GM19397 (cell line): ENCODE data around the gene TMEM86B.
"Not testable (repeated sequence)": the region's sequence is repeated elsewhere in the genome, so short reads cannot be mapped to it uniquely, and the experiment has no call there.

ENCODE experiments used
- ATAC-seq: cut with Tn5 transposase; IDR thresholded peaks from one replicate; pipeline ENCODE4 v1.9.1; 2021; ENCODE audit warnings: mild to moderate bottlenecking, moderate library complexity; ENCODE audit not compliant: unreplicated experiment

TMEM86B gene

DNA sequence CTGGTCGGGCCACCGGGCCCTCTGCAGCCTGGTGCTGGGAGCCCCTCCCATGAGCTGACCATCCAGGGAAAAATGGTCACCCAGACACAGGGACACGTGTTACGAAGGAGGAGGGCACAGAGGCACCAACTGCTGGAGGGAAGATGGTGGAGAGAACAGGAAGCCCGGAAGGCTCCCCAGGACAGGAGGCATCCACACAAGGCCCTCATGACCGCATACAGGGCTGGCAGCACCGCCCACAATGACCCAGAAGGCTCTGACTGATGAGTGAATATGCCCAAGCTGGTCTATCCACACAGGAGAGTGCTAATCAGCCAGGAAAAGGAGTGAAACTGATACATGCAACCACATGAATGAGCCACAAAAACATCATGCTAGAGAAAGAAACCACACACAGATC is 14.0 kb upstream of the TMEM86B start:
- no peak for ATAC-seq

DNA sequence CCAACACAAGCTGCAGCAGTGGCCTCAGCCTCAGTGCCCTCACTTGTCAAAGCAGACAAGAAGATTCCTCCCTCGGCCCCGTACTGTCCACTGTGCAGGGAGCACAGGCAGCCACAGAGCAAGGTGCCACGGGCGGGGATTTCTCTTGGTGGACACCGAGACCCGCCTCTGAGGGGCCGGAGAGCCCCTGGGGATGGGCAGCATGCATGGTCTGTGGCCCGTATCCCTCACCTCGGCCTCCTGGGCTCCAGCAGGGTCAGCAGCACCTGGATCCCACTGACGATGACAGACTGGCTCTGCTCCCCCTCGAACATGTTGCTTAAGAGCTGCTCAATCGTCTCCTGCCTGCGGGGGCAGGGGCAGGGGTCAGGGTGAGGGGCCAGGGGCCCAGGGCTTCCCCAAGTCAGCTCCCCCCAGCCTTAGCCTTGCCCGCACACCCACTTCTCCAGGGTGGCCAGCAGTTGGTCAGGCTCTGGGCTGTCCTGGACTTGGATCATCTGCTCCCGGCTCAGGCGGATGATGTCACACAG is 13.4 kb upstream of the TMEM86B start:
- no peak for ATAC-seq

DNA sequence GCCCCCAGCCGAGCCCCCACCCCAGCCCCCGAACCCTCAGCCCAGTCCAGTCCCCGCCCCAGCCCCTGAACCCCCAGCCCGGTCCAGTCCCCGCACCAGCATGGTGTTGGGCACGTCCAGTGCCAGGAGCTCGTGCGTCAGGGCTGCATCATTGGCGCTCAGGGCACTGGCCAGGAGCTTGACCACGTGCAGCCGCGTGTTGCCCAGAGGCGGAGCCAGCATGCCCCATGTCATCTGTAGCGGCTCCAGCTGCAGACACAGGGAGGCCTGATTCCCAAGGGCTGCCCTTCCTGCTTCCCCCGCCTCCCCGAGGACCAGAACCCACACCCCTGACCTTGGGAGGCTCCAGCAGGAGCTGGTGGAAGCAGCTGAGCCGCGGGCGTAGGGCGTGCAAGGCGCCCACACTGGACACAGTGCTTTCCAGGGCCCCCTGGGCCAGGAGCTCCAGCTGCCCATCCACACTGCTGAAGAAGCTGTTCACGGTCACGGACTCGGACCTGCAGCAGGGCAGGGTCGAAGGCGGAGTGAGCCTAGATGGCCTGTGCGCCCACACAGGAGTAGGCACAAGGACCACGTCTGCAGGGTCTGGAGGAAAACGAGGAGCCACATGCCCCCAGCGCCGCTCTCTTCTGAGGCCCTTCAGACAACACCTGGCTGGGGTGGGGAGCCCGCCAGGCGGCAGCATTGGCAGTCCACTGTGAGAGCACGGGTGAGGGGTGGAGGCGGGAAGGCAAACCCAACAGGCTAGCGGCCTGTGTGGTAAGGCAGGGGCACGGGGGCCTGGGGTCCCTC is 12.8 kb upstream of the TMEM86B start:
- ATAC-seq: no peak

DNA sequence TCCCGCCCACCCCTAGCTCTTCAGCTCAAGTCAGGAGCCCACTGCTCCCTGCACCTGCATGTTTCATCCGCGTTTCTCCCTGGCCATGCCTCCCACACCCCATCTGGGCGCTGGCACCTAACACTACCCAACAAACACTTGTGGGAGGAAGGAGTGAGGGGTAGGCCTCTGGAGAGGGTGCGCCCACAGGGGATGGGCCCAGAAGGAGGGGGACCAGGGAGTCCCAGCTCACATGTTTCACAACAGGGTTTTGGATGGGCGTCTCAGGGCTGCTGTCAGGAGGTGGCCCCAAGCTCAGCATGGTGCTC is 12.1 kb upstream of the TMEM86B start:
- no peak for ATAC-seq

DNA sequence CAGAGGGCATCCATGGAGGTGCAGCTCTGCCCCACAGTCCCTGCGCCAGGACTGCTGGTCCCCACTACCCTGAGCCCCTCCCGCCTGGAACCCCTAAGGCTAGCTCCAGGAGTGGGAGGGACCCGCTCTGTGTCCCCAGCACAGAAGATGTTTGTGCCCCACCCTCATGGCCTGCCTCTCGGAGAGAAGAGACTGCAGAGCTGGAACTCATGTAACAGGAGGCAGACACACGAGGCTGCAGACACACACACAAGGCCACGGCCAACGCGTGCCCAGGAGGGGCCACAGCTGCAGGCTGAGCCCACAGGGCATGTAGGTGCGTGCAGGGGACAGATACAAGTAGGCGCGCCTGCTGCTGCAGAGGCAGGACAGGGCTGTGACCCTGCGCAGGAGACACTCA is 10.4 kb upstream of the TMEM86B start:
- no peak for ATAC-seq

DNA sequence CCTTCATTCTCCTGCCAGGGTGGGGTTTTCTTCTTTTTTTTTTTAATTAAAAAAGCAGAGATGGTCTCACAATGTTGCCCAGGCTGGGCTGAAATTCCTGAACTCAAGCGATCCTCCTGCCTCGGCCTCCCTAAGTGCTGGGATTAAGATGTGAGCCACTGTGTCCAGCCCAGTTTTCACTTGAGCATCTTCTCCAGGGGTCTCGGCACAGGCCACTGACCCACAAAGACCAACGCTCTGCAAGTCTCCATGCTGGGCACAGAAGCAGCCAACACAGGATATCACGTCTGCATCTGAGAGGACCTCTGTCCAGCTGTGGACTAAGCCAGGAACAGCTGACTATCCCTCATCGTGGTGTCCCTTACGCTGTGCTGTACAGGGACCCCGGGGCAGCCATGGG is 9.5 kb upstream of the TMEM86B start:
- ATAC-seq: no peak

DNA sequence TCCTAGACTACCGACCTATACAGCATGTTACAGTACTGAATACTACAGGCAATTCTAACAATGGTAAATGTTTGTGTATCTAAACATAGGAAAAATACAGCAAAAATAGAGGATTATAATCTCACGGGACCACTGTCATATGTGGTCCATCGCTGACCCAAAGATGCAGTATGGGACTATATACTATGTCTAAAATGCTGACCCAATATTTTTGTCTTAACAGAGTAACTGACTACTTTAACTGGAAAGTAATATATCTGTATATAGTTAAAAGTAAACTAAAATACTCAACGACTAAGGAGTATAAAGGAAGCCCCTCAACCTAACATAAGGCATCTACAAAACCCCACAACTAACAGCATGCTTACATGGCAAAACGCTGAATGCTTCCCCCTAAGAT is 4.4 kb upstream of the TMEM86B start:
- no peak for ATAC-seq

DNA sequence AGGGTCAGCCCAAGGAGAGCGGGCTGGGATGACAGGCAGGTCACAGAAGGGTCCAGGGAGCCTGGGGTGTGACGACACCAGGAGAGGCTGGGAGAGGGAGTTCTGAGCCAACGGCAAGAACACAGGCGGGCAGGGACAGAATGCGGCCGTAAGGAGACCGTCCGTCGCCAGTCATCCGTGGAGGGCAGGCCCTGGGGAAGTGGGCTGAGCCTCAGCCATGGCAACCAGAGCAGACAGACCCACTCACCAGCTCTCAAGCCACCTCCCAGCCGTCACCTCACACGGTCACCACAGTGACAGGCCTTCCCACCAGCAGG is 3.7 kb upstream of the TMEM86B start:
- no peak for ATAC-seq

DNA sequence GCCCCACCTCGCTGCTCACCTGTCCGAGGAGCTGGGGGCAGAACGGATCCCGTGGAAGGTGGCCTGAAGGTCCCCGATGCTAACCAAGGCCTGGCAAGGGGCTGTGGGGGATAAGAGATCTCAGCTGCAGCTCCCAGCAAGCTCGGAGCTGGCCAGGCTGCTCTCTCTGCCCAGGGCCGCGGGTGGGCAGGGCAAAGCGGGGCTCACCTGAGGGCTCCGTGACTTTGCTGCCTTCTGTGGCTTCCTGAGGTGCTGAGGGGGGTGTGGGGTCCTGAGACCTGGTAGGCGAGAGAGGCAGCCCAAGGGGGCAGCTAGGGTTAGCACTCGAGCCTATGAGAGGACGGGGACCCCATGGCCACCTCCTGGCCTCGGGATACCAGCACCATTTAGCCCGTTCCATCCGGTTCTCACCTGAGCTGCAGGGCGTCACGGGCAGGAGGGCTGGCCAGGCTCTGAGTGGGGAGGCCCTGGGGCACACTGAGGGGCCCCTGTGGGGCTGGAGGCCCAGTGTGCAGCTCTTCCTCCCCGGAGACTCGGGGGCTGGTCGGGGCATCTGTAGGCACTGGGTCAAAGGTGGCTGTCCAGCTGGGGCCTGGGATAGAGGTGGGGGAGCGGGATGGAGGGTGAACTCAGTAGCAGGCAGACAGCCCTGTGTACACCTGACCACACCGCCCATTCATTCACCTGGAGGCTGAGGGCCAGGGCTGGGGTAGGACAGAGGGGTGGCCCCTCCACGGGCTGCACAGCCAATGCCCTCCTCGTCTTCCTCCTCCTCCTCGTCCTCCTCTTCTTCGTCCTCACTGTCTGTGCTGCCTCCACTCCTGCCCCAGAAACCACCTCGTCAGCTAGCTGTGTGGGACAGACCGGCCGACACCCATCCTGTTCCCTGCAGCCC is 3.1 kb upstream of the TMEM86B start:
- no peak for ATAC-seq

DNA sequence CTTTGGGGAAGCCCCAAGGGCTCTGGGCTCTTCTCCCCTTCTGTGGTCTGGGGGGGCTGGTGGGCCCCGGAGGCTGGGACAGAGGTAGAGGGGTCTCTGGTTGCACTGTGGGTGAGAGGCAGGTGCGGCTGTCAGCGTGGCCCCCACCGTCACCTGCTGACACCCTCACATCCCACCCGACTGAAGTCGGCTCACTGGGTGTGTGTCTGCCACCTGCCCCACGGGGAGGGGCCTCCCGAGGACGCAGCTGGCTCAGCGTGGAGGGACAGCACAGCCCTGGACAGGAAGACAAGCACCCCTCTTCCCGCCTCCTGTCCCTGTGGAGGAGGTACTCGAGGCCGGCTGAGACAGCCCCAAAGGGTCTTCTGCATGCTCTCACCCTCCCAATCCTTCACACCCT is 2.2 kb upstream of the TMEM86B start:
- ATAC-seq: no peak

DNA sequence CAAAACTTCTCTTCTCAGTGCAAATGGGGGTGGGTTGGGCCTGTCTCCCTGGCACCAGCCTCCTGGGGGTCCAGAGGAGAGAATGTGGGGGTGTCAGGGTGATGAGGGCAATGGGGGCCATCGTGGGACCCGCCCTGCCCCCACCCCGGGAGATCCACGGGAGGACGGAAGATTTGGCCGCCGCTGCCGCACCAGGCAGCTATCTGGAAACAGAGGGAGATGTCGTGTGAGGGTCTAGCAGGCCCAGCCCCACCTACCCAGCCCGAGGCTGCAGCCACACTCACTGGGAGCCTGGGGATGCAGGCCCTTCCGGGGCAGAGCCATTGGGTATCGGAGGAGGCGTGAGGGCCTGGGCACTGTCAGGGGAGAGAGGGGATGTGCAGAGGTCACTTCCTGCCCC is 1.8 kb upstream of the TMEM86B start:
- no peak for ATAC-seq

DNA sequence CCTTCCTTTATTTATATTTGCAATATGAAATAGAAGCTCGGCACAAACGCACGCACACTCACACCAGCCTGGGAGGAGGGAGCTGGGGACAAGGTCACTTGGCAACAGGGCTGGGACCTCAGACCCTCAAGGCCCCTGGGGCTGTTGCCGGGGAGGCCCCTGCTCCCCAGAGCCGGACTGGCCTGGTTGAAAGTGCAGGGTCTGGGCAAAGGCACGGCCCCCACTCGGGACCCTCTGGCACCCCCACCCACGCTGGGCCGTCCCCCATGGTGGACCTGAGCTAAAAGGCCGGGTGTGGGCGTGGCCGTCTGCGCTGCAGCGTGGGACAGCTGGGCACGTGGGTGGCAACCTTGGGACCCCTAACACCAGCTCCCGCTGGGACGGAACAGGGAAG is 1.2 kb upstream of the TMEM86B start:
- no peak for ATAC-seq

DNA sequence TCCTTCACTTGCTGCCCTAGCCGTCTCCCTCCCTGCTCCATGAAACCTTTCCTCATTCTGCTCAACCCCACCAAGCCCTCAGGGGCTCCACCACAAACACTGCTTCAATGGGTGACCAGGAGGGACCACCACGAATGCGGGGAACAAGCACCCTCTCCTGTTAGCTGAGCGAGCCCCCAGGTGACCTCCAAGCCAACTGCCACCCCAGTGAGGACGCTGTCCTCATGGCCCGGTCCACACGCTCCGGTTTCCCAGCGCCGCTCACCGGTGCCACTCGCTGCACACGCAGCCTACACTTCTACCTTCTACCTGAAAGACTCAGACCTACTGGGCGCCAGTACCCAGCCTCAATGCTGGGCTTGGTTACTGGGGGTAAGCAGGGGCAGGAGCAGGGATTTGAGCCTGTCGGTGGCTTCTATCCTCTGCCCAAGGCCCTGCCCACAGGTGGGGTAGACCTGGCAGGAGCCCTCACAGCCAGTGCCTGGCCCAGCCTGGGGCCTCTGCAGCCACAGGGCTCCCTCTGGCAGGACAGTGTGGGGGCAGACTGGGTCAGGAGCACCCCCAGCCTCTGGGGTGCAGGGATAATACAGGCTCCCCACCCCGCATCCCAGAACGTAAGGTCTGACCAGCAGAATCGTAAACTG is 704 bp upstream of the TMEM86B start:
- ATAC-seq: no peak

DNA sequence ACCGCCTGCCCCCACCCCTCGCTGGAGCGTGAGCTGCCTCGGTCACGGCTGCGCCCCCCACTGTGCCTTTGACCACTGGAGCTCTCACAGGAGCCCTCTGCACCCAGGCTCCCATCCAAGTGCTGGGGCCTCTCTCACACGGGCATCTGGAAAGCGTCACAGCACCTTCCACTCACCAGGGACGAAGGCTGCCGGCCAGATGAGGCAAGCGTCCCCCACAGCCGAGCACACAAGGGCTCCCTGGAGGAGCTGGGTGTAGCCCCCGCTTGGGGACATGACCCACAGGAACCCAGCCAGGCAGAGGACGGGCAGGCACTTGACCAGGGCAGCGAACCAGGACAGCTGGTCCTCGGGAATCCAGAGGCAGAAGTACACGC is 560 bp downstream of the TMEM86B start:
- ATAC-seq: no peak

DNA sequence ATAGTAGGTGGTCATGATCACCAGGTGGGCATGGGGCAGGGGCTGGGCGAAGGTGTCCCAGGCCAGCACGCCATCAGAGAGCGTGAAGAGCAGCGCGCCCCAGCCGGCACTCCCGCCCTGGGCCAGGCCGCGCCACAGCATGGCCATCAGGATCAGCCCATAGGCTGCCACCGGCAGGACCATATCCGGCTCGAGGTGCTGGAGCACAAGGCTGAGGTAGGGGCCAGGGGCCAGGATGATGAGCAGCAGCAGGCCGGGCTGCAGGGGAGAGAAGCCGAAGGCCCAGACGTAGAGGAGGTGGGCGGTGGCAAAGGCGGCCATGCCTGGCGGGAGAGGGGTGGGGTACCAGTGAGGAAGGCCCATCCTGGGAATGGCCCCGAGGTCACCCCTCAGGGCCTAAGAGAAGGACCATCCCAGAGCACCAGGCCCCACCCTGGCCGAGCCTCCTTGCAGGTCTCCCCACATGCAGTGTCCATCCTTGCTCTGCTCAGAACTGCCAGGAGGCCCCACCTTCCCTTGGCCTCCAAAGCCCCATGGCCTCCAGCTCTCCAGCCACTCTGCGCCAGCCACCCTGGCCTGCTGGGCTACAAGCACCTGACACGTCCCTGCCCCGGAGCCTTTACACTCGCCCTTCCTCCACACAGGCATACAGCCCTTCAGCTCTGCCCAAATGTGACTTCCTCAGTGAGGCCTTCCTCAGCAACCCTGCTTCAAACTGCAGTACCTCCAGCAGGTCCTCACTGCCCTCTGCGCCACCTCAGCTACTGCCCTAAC is 1.1 kb downstream of the TMEM86B start:
- ATAC-seq: no peak

DNA sequence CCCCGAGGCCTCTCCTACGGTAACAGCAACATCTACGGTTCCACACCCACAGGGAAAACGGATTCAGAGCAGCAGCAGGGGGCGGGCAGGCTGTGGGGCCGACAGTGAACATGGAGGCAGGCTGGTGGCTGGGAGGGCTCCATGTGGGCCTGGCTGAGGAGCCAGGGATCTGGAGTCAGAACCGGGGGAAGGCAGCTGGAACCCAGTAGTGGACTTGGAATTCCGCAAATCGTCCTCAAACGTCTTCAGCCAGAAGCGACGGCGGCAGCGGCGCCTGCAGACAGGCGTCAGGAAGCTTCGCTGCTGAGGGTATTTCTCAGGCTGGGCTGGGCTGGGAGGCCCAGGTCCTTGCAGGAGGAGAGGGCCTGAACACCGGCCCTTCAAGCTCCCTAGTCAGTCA is 1.8 kb downstream of the TMEM86B start:
- ATAC-seq: no peak

DNA sequence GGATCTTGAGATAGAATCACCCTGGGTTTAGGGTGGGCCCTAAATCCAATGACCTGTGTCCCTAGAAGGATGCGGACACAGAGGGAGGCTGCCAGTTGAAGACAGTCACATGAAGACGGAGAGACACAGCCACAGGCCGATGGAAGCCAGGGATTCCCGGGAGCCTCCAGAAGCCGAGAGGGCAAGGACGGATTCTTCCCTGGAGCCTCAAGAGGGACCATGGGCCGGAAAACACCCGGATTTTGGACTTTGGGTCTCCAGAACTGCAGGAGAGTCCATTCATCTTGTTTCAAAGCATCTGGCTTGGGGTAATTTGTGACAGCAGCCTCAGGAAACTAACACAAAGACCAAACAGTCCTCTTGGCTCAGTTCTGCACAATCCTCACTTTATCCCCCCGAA is 2.3 kb downstream of the TMEM86B start:
- ATAC-seq: no peak

DNA sequence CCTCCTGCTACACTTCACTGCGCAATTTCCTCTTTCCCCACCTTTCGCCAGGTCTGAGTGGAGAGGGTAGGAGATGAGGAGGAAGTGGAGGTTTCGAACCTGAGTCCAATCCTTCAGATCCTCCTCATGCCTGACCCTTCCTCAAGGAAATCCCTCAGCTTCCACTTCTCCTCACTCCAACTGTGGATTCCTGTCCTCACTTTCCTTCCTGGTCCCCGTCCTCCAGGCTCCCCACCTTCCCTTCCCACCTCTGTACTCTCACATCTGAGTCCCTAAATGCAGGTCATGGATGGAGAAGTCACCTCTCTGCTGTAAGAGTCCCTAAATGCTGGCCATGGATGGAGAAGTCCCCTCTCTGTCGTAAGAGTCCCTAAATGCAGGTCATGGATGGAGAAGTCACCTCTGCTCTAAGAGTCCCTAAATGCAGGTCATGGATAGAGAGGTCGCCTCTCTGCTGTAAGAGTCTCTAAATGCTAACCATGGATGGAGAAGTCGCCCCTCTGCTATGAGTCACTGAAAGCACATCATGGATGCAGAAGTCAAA is 3.1 kb downstream of the TMEM86B start:
- ATAC-seq: no peak

DNA sequence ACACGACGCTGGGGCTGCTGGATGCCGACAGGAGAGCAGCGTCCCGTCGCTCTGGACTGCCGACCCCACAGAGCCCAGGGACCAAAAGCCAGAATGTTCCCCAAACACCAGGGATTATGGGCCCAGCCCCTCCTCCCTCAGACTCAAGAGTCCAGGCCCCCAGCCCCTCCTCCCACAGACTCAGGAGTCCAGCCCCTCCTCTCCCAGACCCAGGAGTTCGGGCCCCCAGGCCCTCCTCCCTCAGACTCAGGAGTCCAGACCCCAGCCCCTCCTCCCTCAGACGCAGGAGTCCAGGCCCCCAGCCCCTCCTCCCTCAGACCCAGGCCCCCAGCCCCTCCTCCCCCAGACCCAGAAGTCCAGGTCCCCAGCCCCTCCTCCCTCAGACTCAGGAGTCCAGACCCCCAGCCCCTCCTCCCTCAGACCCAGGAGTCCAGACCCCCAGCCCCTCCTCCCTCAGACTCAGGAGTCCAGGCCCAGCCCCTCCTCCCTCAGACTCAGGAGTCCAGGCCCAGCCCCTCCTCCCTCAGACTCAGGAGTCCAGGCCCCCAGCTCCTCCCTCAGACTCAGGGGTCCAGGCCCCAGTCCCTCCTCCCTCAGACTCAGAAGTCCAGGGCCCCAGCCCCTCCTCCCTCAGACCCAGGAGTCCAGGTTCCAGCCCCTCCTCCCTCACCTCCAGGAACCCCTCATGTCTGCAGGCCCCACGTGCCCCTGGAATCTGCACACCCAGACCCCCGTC is 3.7 kb downstream of the TMEM86B start:
- ATAC-seq: not testable (repeated sequence)

DNA sequence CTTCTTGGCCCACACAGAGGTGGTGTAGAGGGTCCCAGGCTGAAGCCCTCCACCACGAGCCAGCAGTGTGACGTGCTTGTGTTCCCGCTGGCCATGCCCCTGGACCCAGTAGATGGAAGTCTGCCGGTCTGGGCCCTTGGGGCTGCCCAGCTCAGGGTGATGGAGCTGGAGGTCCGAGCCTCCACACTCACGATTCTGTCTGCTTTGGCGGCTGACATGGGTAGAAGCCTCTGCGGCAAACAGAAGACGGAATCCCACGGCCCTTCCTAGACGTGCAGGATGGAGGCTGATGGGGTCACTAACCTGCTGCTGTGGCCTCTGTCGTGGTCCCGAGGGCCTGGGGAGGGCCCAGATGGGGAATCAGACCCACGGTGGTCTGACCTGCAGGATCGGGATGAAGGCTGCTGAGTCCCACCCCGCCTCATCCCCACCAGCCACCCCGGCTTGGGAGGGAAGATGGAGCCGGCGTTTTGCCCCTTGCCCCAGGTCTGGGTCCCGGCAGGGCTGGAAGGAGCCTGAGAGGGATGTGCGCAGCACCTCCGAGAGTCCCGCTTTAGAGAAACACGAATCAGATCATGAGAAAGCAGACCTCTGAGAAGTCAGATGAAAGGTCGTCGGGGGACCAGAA is 4.4 kb downstream of the TMEM86B start:
- no peak for ATAC-seq
